Stimulated activated CD4-positive, alpha-beta T cell treated with anti-CD3 and anti-CD28 coated beads, TNF-alpha, amount 100 ng/mL, for 1 hour (primary cell): ENCODE measurements around the gene CDK5R1.
"Not testable (repeated sequence)": the region's sequence is repeated elsewhere in the genome, so short reads cannot be mapped to it uniquely, and the experiment has no call there.

Source experiments
- DNase-seq, 3 donors: peaks; one replicate each; pipeline ENCODE4 v3.0.0-alpha.2; 2020; ENCODE audit warnings: low read depth in 3 of 3, low spot score in 1 of 3

CDK5R1 gene

GRCh38 chr17:32486701-32487472 is at the start of gene CDK5R1:
Gene CDK5R1 (plus strand): TSS chr17:32486993. CDS start chr17:32487621, 628 bp downstream.
- DNase-seq, result peak; percentile 31 to 55 (median 47)

GRCh38 chr17:32440722-32441121 is 46.1 kb upstream of the CDK5R1 start:
- no peak for DNase-seq

- no peak for DNase-seq
These were observed 44.9 kb upstream of the CDK5R1 start for GRCh38 chr17:32441886-32442285.

GRCh38 chr17:32443827-32444300 is 42.9 kb upstream of the CDK5R1 start:
- DNase-seq, result no peak

- DNase-seq, result peak; percentile 96 to 98 (median 97)
These were observed 42.3 kb upstream of the CDK5R1 start, which contains the start of gene PSMD11 for GRCh38 chr17:32444301-32445073. Gene PSMD11 (plus strand): TSS chr17:32444510. CDS start chr17:32444524, 14 bp downstream.

GRCh38 chr17:32445074-32445415 is 41.7 kb upstream of the CDK5R1 start:
- DNase-seq, result no peak

- DNase-seq, result no peak
These were observed 41.3 kb upstream of the CDK5R1 start for GRCh38 chr17:32445497-32445896.

- DNase-seq, result no peak
These were observed 40.8 kb upstream of the CDK5R1 start for GRCh38 chr17:32445971-32446370.

- DNase-seq, result no peak
These were observed 39.8 kb upstream of the CDK5R1 start for GRCh38 chr17:32446949-32447348.

- no peak for DNase-seq
These were observed 36.8 kb upstream of the CDK5R1 start for GRCh38 chr17:32449963-32450362.

GRCh38 chr17:32450379-32450778 is 36.4 kb upstream of the CDK5R1 start:
- DNase-seq, result not testable (repeated sequence)

- no peak for DNase-seq
These were observed 34.9 kb upstream of the CDK5R1 start for GRCh38 chr17:32451879-32452278.

- DNase-seq, result no peak
These were observed 34.5 kb upstream of the CDK5R1 start for GRCh38 chr17:32452281-32452680.

GRCh38 chr17:32453370-32453769 is 33.4 kb upstream of the CDK5R1 start:
- DNase-seq, result no peak

GRCh38 chr17:32458371-32458770 is 28.4 kb upstream of the CDK5R1 start:
- no peak for DNase-seq

GRCh38 chr17:32460054-32460453 is 26.7 kb upstream of the CDK5R1 start:
- no peak for DNase-seq

GRCh38 chr17:32461498-32461852 is 25.3 kb upstream of the CDK5R1 start:
- no peak for DNase-seq

GRCh38 chr17:32461853-32462617 is 24.8 kb upstream of the CDK5R1 start:
- peak; percentile 13 to 45 (median 19) for DNase-seq

GRCh38 chr17:32463304-32463703 is 23.5 kb upstream of the CDK5R1 start:
- no peak for DNase-seq

GRCh38 chr17:32464374-32464773 is 22.4 kb upstream of the CDK5R1 start:
- DNase-seq, result no peak

- no peak for DNase-seq
These were observed 18.8 kb upstream of the CDK5R1 start for GRCh38 chr17:32467949-32468348.
